ENCODE measurements around the gene WDR13.
"Not testable (repeated sequence)": the region's sequence is repeated elsewhere in the genome, so short reads cannot be mapped to it uniquely, and the experiment has no call there.

WDR13 gene

GRCh38 chrX:48648336-48648751 is 51.1 kb downstream of the WDR13 start:
- Histone ChIP-seq H3K36me3 (ENCODE audit: control insufficient read depth in 5 of 5, insufficient read depth in 5 of 5, low read length in 5 of 5) (no peaks in the 10 kb centered on the region), H3K9ac (ENCODE audit: low read length in 5 of 5) (no peak overlapping the region), H3K9me3 (ENCODE audit: control insufficient read depth in 5 of 5, low read length in 5 of 5) (no peaks in the 10 kb centered on the region), H3K27me3 (ENCODE audit: control insufficient read depth in 5 of 5, insufficient read depth in 4 of 5, low read length in 5 of 5) (peaks cover 0 to 8% (median 0%) of the 10 kb centered on the region in 5 donors), H3K27ac (ENCODE audit: low read depth, low read length) (no peak overlapping the region), H3K4me3 (ENCODE audit: low read depth in 1 of 5, low read length in 5 of 5) (no peak overlapping the region), H3K4me1 (ENCODE audit: control insufficient read depth in 5 of 5, insufficient read depth in 5 of 5, low read length in 5 of 5) (peaks cover 0 to 3% (median 0%) of the 10 kb centered on the region in 5 donors)

- no peaks in the 10 kb centered on the region for H3K36me3 ChIP-seq (ENCODE audit: control insufficient read depth in 5 of 5, insufficient read depth in 5 of 5, low read length in 5 of 5)
- H3K4me3 ChIP-seq (ENCODE audit: low read depth in 1 of 5, low read length in 5 of 5), result no peak overlapping the region
- H3K27me3 ChIP-seq (ENCODE audit: control insufficient read depth in 5 of 5, insufficient read depth in 4 of 5, low read length in 5 of 5), result peaks cover 0 to 8% (median 0%) of the 10 kb centered on the region in 5 donors
- H3K4me1 ChIP-seq (ENCODE audit: control insufficient read depth in 5 of 5, insufficient read depth in 5 of 5, low read length in 5 of 5), result peaks cover 0 to 3% (median 0%) of the 10 kb centered on the region in 5 donors
- H3K27ac ChIP-seq (ENCODE audit: low read depth, low read length), result no peak overlapping the region
- H3K9me3 ChIP-seq (ENCODE audit: control insufficient read depth in 5 of 5, low read length in 5 of 5), result no peaks in the 10 kb centered on the region
- no peak overlapping the region for H3K9ac ChIP-seq (ENCODE audit: low read length in 5 of 5)
These were observed 51.8 kb downstream of the WDR13 start for GRCh38 chrX:48649102-48649501.

- H3K27me3 ChIP-seq (ENCODE audit: control insufficient read depth in 5 of 5, insufficient read depth in 4 of 5, low read length in 5 of 5), result peaks cover 0 to 11% (median 3%) of the 10 kb centered on the region in 5 donors
These were observed 54.8 kb downstream of the WDR13 start for GRCh38 chrX:48652055-48652579.

GRCh38 chrX:48654746-48655145 is 57.5 kb downstream of the WDR13 start:
- not testable (repeated sequence) for H3K9ac ChIP-seq (ENCODE audit: low read length in 5 of 5); H3K36me3 ChIP-seq (ENCODE audit: control insufficient read depth in 5 of 5, insufficient read depth in 5 of 5, low read length in 5 of 5); H3K4me3 ChIP-seq (ENCODE audit: low read depth in 1 of 5, low read length in 5 of 5); H3K9me3 ChIP-seq (ENCODE audit: control insufficient read depth in 5 of 5, low read length in 5 of 5); H3K4me1 ChIP-seq (ENCODE audit: control insufficient read depth in 5 of 5, insufficient read depth in 5 of 5, low read length in 5 of 5); H3K27ac ChIP-seq (ENCODE audit: low read depth, low read length)
- H3K27me3 ChIP-seq (ENCODE audit: control insufficient read depth in 5 of 5, insufficient read depth in 4 of 5, low read length in 5 of 5), result peaks cover 0 to 12% (median 4%) of the 10 kb centered on the region in 5 donors

More at GRCh38 chrX:48652055-48652579, 54.8 kb downstream of the WDR13 start:
- H3K36me3 ChIP-seq (ENCODE audit: control insufficient read depth in 5 of 5, insufficient read depth in 5 of 5, low read length in 5 of 5); H3K9me3 ChIP-seq (ENCODE audit: control insufficient read depth in 5 of 5, low read length in 5 of 5); H3K9ac ChIP-seq (ENCODE audit: low read length in 5 of 5); H3K27ac ChIP-seq (ENCODE audit: low read depth, low read length); H3K4me1 ChIP-seq (ENCODE audit: control insufficient read depth in 5 of 5, insufficient read depth in 5 of 5, low read length in 5 of 5); H3K4me3 ChIP-seq (ENCODE audit: low read depth in 1 of 5, low read length in 5 of 5): not testable (repeated sequence)

Measured in subcutaneous abdominal adipose tissue (tissue), 5 donors.